DMS114 treated with DMSO at 0.1 percent for 48 hours (cell line): ENCODE data around the gene MRS2.
"Not testable (repeated sequence)": the region's sequence is repeated elsewhere in the genome, so short reads cannot be mapped to it uniquely, and the experiment has no call there.

ENCODE experiments used
- DNase-seq: peaks from one replicate; lab custom pipeline; 2025; ENCODE audit not compliant: unreplicated experiment; lab: John Stamatoyannopoulos, UW

Gene MRS2

DNA sequence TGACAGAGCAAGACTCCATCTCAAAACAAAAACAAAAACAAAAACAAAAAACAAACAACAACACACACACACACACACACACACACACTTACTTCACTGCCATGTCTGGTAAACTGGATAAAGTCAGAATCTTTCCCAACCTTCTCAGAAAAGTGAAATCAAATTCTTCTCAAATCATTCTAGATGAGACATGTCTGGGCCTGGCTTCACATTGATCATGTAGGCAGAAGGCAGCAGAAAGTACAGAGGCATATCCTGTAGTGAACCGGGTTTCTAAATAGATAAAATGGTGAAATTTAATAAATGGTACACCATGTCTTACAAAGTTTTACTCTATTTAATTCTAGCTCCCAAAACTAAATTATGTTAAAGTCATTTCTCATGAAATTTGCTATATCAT is 14.9 kb upstream of the MRS2 start:
- DNase-seq: no peak

DNA sequence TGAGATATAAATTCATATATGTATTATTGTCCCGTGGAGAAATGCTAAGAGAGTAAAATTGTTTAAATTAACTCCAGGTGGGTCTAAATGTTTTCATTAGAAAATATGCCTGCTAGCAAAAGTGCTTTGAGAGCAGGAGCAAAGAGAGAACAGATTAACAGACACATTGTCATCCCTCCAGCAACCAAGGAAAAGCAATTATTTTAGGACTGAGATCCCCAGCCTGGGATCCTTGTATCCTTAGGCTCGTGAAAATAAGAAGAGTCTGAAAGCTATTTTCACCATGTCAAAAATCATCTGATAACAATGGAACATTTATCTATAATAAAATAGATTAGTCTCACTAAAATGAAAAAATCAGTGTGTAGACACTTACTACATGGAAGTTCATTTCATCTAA is 11.5 kb upstream of the MRS2 start:
- no peak for DNase-seq

DNA sequence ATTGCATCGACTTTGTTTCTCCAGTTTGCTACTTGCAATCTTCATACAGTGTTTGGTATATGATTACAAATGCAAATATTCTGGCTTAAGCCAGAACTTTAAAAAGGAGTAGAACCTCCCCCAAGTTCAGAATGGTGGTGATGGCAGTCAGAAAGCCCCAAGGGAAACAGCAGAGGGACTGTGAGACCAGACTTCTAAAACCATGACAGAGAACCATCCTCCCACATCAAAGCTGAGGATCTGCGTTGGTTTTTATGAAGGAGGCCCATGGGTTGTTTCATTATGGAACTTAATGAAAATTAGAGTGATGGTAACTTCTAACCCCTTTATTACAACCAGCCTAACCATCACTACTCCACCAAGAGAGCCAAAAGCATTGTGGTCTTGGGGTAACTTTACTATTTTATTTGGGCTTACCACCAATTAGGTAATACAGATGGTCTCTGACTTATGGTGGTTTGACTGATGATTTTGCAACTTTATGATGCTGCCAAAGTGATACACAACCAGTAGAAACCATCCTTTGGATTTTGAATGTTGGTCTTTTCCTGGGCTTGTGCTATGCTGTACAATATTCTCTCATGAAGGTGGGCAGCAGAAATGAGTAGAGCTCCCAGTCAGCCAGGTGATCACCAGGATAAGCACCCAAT is 10.9 kb upstream of the MRS2 start:
- DNase-seq: no peak

DNA sequence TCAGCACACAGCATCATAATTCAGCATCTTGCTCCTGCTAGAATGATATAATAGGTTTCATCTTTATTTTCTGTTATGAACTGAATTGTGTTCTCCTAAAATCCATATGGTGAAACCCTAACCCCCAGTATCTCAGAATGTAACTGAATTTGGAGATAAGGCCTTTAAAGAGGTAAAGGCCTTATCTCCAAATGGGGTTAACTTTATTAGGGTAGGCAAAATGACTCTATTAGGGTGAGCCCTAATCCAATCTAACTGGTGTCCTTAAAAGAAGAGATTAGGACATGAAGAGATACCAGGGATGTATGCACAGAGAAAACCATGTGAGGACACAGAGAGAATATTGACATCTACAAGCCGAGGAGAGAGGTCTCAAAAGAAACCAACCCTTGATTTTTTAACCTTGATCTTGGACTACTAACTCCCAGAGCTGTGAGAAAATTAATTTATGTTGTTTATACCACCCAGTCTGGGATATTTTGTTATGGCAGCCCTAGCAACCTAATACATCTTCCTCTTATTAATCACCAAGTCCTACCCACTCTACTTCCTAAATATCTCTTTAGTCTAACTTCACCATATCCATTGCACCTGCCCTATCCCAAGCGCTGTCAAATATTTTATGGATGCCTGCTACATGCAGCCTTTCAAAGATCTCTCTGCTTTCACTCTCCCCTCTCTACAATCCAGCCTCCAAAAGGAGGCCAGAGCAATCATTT is 8.5 kb upstream of the MRS2 start:
- no peak for DNase-seq

DNA sequence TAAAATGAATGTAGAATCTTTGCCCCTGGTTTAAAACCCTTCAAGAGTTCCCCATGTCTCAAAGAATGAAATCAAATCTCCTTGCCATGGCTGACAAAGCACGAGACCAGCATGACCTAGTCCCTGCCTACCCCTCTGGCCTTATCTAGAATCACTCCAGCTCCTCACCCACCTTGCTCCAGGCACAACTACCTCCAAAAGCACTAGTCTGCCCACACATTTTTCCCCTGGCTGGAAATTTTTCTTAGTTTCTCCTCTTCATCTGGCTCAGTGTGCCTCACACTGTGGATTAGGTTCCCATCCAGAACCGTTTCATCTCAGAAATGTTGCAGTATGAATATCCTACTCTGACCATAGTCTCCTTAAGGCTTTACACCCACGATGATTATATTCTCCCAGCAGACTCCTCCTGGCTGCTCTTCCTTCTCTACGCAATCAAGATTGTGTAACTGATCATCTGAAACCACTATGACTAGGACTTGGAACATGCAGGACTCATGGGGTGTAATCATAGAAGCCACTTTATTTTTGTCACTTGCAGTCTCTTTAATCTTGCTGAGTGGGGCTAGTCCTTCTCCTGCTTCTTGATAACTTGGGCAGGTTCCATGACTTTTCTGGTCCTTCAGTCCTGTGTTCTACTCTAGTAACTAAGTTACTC is 7.8 kb upstream of the MRS2 start:
- DNase-seq: no peak

DNA sequence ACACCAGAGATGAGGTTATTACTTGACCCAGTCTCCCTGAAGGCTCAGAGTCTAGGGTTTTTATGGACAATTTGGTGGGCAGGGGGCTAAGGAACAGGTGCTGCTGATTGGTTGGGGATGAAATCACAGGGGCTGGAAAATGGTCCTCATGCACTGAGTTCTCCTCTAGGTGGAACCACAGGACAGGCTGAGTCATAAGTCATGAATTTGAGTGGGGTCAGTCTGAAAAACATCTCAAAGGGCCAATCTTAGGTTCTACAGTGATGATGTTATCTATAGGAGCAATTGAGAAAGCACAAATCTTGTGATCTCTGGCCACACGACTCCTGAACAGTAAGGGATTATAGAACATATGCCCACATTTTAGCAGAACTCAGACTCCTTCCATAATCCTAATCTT is 5.9 kb upstream of the MRS2 start:
- DNase-seq: no peak

DNA sequence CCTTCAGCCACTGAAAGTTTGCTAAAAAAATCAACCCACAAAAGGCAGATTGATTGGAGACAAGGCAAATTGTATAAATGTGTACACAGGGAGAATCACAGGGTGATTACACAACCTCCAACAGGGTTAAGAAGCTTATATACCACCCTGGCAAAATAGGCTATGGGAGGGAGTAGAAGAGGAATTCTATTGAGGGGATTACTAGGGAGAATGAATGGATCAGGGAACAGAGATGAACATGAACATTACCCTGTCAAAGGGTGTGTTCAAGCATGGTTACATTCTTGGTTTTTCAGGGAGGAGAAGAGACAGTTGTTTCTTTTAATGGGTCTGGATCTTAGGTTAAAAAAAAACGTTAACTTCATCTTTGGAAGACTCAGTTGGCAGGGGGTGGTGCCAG is 5.1 kb upstream of the MRS2 start:
- DNase-seq: no peak

DNA sequence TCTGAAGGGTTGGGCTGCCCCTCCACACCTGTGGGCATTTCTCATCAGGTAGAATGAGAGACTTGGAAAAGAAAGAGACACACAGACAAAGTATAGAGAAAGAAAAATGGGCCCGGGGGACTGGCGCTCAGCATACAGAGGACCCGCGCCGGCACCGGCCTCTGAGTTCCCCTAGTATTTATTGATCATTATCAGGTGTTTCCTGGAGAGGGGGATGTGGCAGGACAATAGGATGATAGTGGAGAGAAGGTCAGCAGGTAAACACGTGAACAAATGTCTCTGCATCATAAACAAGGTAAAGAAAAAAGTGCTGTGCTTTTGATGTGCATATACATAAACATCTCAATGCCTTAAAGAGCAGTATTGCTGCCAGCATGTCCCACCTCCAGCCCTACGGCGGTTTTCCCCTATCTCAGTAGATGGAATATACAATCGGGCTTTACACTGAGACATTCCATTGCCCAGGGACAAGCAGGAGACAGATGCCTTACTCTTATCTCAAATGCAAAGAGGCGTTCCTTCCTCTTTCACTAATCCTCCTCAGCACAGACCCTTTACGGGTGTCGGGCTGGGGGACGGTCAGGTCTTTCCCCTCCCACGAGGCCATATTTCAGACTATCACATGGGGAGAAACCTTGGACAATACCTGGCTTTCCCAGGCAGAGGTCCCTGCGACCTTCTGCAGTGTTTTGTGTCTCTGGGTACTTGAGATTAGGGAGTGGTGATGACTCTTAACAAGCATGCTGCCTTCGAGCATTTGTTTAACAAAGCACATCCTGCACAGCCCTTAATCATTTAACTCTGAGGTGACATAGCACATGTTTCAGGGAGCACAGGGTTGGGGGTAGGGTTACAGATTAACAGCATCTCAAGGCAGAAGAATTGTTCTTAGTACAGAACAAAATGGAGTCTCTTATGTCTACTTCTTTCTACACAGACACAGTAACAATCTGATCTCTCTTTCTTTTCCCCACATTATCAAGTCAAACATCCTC is 2.4 kb upstream of the MRS2 start:
- DNase-seq: not testable (repeated sequence)

DNA sequence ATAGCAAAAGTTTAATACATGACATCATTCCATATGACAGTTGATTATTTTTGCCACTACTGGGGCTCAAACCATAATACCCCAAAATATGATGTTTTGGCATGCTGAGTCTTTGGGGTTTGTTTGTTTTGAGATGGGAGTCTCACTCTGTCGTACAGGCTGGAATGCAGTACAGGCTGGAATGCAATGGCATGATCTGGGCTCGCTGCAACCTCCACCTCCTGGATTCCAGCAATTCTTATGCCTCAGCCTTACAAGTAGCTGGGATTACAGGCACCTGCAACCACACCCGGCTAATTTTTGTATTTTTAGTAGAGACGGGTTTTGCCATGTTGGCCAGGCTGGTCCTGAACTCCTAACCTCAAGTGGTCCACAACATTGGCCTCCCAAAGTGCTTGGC is 1.3 kb upstream of the MRS2 start:
- no peak for DNase-seq

DNA sequence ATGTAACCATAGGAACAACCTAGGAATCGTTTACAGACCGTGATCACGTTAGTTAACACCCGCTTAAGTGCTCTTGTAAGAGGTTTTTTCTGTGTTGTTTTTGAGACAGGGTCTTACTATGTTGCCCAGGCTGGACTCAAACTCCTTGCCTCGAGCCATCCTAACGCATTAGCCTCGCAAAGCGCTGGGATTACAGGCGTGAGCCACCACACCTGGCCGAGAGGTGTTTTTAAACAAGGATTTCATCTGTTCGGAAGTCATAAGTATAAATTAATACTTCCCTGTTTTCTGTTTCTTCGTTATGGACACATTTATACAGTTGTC is 727 bp downstream of the MRS2 start:
- DNase-seq: no peak

DNA sequence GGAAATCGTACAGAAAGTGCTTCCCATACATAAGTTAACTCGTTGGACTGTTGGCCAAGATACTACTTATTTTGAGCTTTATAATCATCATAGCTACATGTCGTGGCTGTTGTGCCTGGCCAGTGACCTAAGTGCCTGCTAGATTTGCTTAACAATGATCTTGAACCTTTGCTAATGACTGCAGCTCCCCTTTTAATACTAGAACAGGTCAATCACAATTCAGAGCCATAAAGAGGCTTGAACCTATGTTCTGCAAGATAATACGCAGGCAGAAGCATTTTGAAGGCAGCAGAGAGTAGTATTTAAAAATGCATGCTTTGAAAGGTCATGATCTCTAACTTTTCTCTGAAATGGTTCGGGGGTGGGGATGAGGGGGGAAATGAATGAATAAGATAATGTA is 2.5 kb downstream of the MRS2 start:
- DNase-seq: no peak

DNA sequence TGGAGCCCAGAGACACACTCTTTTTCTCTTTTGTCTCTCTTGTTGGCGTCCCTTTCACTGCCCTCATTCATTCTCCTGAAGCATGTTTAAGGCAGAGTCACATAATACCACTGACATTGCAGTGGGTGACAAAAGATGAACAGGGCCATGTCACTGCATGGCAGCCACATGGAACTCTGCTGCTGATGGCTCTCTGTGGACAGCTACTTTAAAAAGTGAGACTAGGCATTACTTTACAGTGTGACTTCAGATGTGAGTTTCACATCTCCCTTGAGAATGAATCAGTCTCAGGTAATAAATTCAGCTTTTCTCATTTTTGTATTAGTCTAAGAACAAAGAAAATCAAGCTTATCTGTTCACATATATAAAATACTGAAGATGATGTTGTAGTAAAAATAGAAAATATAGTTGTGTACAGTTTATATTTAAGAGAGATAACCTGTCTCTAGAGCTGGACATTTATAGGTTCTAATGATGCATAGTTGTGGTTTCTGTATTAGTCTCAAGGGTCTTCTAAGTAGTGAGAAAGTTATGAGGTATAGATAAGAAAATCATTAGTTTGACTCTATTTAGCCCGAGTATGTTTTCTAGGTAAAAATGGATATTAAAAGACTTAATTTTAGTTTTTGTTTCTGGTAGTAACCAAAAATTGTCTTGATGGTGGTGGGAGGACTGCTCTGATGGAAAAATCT is 6.1 kb downstream of the MRS2 start:
- DNase-seq: no peak

DNA sequence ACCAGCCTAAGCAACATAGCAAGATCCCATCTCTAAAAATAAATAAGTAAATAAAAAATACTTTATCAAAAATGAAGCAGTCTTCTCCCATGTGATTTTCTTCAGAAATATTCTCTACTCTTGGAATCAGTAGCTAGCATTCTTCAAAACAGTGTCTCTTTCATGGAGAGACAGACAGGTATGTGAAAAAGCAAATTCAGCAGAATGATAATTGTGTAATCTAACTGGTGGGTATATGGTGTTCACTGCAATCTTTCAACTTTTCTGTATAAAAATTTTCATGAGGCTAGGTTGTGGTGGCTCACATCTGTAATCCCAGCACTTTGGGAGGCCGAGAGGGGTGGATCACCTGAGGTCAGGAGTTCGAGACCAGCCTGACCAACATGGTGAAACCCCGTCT is 7.9 kb downstream of the MRS2 start:
- no peak for DNase-seq

DNA sequence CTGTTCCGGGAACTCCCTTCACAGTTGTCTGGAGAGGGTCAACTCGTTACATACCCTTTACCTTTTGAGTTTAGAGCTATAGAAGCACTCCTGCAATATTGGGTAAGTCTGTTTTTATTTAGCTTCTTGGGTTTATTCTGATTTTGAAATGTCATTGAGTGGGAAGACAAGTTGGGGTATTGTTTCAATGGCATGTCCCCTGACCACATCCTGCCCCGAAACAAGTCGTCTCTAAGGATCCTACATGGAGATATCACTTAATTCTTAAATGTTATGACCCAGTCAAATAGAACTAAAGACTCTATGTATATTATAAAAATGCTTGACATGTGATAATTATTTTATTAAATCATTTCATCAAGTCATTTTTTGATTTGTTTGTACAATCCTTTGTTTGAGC is 9.6 kb downstream of the MRS2 start:
- no peak for DNase-seq

DNA sequence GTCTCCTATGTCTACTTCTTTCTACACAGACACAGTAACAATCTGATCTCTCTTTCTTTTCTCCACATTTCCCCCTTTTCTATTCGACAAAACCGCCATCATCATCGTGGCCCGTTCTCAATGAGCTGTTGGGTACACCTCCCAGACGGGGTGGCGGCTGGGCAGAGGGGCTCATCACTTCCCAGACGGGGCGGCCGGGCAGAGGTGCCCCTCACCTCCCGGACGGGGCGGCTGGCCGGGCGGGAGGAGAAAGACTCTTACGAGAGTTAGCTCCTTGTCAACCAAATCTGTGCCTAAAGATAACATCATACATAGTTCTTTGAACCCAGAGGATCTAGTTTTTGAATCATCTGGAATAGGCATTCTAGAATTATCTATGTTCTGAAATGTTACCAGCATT is 11.8 kb downstream of the MRS2 start:
- DNase-seq: not testable (repeated sequence)

DNA sequence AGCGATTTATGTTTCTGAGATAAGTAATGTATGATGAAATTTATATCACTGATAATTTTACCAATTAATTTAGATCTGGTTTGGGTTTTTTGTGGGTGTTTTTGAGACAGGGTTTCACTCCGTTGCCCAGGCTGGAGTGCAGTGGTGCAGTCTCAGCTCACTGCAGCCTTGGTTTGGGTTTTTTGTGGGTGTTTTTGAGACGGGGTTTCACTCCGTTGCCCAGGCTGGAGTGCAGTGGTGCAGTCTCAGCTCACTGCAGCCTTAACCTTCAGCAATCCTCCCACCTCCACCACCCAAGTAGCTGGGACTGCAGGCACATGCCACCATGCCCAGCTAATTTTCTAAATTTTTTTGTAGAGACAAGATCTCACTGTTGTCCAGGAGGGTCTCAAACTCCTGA is 13.0 kb downstream of the MRS2 start:
- no peak for DNase-seq

DNA sequence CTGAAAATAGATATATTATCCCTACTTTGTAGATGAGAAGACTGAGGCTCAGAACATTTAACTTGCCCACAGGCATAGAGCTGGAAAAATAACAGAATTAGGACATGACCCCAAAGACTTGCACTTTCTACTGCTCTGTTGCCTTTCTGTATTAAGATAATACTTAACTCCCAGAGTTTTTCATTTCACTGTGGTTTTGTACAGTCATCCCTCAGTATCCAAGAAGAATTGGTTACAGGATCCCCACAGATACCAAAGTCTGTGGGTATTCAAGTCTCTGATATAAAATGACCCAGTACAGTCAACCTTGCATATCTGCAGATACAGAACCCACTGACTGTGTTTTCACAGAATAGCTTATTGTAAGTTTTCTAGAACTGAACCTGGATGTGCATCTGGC is 16.8 kb downstream of the MRS2 start:
- no peak for DNase-seq

DNA sequence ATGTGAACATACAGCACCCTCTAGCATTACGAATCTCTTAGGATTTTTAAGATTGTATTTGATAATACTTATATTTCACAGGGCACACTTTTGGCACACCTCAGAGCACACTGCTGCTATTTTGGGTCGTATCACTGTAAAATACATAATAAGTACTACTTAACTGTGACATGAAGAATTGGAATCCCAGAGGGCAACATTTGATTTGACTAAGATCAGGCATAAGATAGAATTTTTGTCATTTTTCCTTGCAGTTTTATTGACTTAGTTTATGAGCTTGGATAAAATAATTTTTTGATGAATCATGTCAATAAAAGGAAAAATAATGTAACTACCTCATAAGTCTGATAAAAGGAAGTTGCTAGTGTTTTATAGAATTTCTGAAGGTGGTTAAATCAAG is 22.4 kb downstream of the MRS2 start:
- DNase-seq: no peak

DNA sequence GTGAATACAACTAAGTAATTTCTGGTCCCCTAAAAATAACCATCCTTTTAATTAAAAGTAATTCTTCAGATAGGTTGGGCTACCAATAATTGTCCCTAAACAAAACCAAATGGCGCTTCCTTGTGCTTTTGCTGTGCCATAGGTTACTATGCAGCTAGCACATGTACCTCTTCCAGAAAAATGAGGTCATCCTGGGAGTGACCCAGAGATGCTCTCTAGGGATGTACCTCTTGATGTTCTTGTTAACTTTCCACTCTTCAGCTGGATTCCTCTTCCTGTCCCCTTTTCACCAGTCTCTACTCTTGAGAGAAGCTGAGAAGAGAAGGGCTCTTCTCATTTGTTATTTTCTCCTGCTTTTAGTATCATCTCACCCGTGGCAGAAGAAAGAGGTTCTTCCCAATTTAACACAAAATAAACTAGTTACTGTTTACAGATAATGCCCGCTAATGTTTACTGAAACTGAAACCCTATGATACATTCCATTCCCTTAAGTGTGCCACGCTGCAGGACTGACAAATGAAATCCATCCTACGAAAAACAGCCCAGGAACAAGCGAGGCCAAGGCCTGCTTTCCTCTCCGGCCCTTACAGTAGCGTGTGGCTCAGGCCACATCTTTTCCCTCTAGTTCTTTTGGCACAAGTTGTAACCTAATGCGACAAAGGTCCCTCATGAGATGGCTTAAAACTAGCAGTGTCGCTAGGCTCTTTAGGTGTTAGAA is 24.2 kb downstream of the MRS2 start:
- no peak for DNase-seq

DNA sequence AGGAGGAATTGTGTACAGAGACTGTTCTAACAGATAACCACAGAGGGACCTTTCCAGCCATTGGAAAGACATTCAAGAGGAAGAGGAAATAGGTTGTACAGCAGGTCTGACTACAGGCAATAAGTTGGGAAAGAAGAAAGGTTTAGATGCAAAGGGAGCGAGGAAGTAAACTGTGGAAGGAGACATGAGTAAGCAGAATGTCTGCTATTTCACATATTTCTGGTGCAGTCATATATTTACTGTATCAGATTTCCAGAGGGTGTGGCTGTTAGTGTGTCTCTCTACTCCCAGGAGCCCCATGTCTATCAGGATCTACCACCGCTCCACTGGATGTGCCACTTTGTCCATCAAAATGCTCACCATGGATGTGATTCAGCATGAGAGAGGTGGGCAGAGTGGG is 25.9 kb downstream of the MRS2 start:
- DNase-seq: no peak
